HFFc6 (cell line): ENCODE measurements around the gene POLR3K. TPM values are rescaled to one million over a fixed set of nuclear protein-coding genes. Genes with fewer than 3 reads are reported as not detected.
A peak's percentile ranks its signal among the peaks of the same experiment; 100 is the strongest.

Experiments used
- DNase-seq: peaks from one replicate; pipeline ENCODE4 v3.0.0-alpha.2; 2018
- H3K27ac Mint-ChIP-seq: 2 replicates; pipeline ENCODE4 v1.8.0; 2020; ENCODE audit warnings: mild to moderate bottlenecking, mixed read lengths
- H3K27me3 Mint-ChIP-seq: 2 replicates; pipeline ENCODE4 v1.8.0; 2021; ENCODE audit warnings: mild to moderate bottlenecking, moderate library complexity, mixed read lengths; ENCODE audit not compliant: insufficient read depth
- H3K36me3 Mint-ChIP-seq: 2 replicates; pipeline ENCODE4 v1.8.0; 2021; ENCODE audit warnings: low read depth, mixed read lengths
- H3K4me1 Mint-ChIP-seq: 2 replicates; pipeline ENCODE4 v1.8.0; 2020; ENCODE audit warnings: low read depth, mixed read lengths
- H3K4me3 Mint-ChIP-seq: 2 replicates; pipeline ENCODE4 v1.8.0; 2020; ENCODE audit warnings: mild to moderate bottlenecking, moderate library complexity, mixed read lengths
- H3K9me3 Mint-ChIP-seq: 2 replicates; pipeline ENCODE4 v1.8.0; 2020; ENCODE audit warnings: mild to moderate bottlenecking, mixed read lengths
- total RNA-seq, 6 experiments: library from RNA; stranded (reverse); fragmentation: NEBNext Ultra II Directional; extraction: Animal tissue kit (Norgen Biotek cat#: 25700); gene quantifications; 2 replicates in 1 of 6; 3 replicates in 5 of 6; pipeline ENCODE4 v1.2.3, GENCODE V29; 2021
- TF ChIP-seq, protein P1 (sequence below): fragments of 200-600 bp; sonication (generic); IDR thresholded peaks from 2 replicates; pipeline ENCODE4 v1.5.0; 2021; ENCODE audit warnings: antibody characterized with exemption, mild to moderate bottlenecking

POLR3K gene
- total RNA-seq, 6 experiments from 2014 or later, result 18.9 to 24.7 (median 19.8) TPM

DNA sequence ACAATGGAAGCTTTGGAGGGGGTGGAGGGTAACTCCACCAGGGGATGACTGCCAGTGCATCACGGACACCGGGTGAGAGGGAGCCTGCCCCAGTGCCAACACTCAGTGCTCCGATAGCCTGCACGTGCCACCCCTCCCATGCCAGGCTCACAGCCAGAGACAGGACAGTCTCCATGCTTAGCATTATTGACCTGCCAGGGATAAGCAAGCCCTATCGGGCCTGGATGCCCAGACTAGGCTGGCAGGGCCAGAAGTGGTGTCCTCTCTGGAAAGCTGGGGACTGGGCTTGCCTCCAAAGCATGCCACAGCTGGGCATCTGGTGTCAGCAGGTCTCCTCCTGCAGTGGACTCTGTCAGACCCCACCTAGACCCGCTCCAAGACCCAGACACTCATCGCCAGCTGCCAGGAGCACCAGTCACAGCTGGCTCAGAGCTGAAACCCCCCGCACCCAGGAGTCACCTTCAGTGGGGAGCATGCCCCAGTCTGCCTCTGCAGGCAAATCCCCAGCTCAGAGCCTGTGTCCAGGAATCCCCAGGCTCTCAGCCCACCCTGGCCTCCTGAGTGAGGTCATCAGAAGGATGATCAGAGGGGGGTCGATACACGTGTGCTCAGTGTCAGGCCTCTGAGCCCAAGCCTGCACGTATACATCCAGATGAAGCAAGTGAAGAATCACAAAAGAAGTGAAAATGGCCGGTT, 20.8 kb upstream of the POLR3K start:
- no peaks in the 10 kb centered on the region for H3K9me3 Mint-ChIP-seq
- H3K27me3 Mint-ChIP-seq, result peaks cover 3% of the 10 kb centered on the region
- no peak for DNase-seq
- peak overlapping the region; percentile 90; the same call in 1 of the 2 replicates for H3K27ac Mint-ChIP-seq
- TF ChIP-seq, protein P1, sequence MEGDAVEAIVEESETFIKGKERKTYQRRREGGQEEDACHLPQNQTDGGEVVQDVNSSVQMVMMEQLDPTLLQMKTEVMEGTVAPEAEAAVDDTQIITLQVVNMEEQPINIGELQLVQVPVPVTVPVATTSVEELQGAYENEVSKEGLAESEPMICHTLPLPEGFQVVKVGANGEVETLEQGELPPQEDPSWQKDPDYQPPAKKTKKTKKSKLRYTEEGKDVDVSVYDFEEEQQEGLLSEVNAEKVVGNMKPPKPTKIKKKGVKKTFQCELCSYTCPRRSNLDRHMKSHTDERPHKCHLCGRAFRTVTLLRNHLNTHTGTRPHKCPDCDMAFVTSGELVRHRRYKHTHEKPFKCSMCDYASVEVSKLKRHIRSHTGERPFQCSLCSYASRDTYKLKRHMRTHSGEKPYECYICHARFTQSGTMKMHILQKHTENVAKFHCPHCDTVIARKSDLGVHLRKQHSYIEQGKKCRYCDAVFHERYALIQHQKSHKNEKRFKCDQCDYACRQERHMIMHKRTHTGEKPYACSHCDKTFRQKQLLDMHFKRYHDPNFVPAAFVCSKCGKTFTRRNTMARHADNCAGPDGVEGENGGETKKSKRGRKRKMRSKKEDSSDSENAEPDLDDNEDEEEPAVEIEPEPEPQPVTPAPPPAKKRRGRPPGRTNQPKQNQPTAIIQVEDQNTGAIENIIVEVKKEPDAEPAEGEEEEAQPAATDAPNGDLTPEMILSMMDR, result no peak
- peaks cover 56% of the 10 kb centered on the region for H3K4me1 Mint-ChIP-seq
- no peaks in the 10 kb centered on the region for H3K36me3 Mint-ChIP-seq
- no peak overlapping the region for H3K4me3 Mint-ChIP-seq

DNA sequence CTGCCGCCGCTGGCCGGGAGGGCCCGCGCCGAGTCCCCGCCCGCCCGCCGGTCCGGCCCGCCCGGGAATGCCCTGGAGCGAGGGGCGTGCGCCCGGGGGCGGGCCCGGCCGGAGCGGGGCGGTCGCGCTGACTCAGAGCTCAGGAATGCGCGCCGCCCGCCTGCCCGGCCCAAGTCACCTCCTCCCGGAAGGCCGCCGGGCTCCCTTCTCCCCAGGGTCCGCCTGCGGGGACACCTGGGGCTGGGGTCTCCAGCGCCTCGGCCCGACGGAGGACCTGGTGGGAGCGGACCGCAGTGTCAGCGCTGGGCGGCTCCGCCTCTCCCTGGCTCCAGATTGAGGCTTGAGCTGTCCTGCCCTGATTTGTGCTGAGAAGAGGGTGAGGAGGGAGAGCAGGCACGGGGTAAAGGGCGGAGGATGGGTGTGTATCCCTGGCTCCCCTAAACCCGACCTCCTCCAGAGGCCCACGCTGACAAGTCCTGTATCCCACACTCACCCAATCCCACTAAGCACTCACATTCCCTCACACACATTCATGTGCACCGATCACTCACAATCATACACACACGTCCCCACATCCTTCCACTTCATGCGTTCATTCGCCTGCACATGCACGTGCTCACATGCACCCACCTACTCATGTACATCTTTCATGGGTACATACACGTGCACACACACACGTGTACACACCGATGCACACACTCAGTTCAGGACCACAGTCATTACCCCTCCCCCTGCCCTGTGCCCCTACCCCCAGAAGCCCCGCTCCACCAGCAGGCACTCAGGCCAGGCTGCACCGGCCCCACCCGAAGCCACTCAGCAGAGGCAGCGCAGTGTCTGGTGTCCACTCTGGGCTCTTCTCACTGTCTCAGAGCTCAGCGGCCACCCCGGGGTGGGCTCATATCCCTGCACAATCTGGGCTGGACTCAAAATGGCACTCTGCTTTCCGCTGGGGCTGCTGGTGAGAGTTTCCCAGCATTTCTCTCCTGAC, 19.4 kb upstream of the POLR3K start, which contains the start of gene RHBDF1:
Gene RHBDF1, minus strand, starts transcription at position 71 of the 988 bp plus-strand sequence. CDS start 7,616 bp downstream, outside the sequence.
- peaks cover 63% of the 10 kb centered on the region for H3K4me1 Mint-ChIP-seq
- no peaks in the 10 kb centered on the region for H3K36me3 Mint-ChIP-seq
- peak within 1 kb of the TSS; percentile 92 for H3K4me3 Mint-ChIP-seq
- peak within 1 kb of the TSS; percentile 90 for H3K27ac Mint-ChIP-seq
- no peak for DNase-seq
- H3K27me3 Mint-ChIP-seq, result peaks cover 3% of the 10 kb centered on the region
- no peaks in the 10 kb centered on the region for H3K9me3 Mint-ChIP-seq
- TF ChIP-seq, protein P1, result no peak

DNA sequence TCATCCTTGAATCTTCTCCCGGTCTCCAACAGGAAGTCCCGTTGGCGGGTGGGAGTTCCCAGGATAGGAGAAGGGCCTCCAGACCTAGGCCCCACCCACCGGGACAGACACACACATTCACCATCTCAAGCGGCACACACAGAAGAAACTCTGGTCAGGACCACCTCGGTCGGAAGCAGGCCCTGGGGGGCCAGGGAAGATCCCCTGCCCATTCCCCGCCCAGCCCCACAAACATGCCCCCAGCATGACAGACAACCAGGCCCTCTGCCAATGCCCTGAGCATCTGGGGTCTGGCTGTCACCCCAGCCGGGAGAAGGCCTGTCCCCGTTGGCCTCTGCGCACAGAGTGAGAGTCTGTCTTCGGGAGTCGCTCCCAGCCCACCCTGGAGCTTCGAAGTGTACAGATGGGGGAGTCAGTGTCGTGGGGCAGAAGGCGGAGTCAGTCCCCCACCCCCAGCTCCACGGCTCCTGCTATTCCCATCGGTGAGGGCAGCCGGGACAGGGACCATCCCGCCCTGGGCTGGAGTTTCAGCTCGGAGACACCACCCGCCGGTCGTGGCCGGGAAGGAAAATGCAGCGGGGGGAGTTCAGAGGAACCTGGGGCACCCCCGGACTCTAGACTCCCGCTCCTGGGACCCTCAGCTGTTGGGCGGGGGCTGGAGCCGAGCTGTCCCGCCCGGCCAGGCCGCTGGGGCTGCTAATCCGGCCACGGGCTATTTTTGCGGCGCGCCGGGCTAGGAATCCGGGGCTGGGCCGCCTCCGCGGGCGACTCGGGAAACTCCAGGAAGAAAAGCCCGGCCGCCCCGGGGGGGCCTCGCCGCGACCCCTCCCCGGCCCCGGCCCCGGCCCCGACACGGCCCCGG, 18.4 kb upstream of the POLR3K start:
- Mint-ChIP-seq H3K27ac (peak overlapping the region; percentile 88), H3K4me1 (peaks cover 62% of the 10 kb centered on the region), H3K4me3 (peak overlapping the region; percentile 92), H3K9me3 (no peaks in the 10 kb centered on the region), H3K36me3 (no peaks in the 10 kb centered on the region), H3K27me3 (no peaks in the 10 kb centered on the region; the same call in 1 of the 2 replicates)
- TF ChIP-seq, protein P1, result peak; percentile 18; the same call in 1 of the 2 replicates
- peak; percentile 70 for DNase-seq

DNA sequence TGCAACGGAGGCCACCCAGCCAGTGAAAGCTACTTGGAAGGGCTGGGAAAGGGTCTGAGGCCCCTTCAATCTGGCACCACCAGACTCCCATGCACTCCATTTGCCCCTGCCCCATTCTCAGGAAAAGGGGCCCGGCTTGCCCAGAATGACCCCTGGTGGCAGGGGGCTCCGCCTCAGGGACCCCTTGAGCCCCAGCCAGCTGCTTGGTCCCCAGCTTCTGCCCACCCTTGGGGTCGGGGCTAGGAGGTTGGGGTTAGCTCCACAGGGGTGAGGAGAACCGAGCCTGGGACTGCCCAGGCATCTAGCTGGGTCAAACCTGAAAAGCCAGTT, 17.8 kb upstream of the POLR3K start:
- no peak for DNase-seq
- peak overlapping the region; percentile 92 for H3K4me3 Mint-ChIP-seq
- H3K27ac Mint-ChIP-seq, result peak overlapping the region; percentile 88
- H3K36me3 Mint-ChIP-seq, result no peaks in the 10 kb centered on the region
- H3K9me3 Mint-ChIP-seq, result no peaks in the 10 kb centered on the region
- H3K27me3 Mint-ChIP-seq, result no peaks in the 10 kb centered on the region; the same call in 1 of the 2 replicates
- TF ChIP-seq, protein P1, result no peak
- peaks cover 59% of the 10 kb centered on the region for H3K4me1 Mint-ChIP-seq

DNA sequence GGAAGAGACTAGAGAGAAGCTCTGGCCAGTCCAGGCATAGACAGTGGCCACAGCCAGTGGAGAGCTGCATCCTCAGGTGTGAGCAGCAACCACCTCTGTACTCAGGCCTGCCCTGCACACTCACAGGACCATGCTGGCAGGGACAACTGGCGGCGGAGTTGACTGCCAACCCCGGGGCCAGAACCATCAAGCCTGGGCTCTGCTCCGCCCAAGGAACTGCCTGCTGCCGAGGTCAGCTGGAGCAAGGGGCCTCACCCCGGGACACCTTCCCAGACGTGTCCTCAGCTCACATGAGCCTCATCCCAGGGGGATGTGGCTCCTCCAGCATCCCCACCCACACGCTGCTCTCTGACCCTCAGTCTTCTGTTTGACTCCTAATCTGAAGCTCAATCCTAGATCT, 15.8 kb upstream of the POLR3K start:
- DNase-seq, result no peak
- TF ChIP-seq, protein P1, result no peak
- no peaks in the 10 kb centered on the region for H3K9me3 Mint-ChIP-seq
- H3K36me3 Mint-ChIP-seq, result no peaks in the 10 kb centered on the region
- peak overlapping the region; percentile 51 for H3K27ac Mint-ChIP-seq
- H3K4me3 Mint-ChIP-seq, result no peak overlapping the region
- H3K27me3 Mint-ChIP-seq, result no peaks in the 10 kb centered on the region; the same call in none of the 2 replicates
- H3K4me1 Mint-ChIP-seq, result peaks cover 51% of the 10 kb centered on the region
